Epithelial cell of prostate (primary cell): ENCODE data around the gene CDH12.
A peak's percentile ranks its signal among the peaks of the same experiment; 100 is the strongest.

ENCODE experiments used
- DNase-seq: peaks from one replicate; pipeline ENCODE4 v3.0.0-alpha.2; 2011; ENCODE audit warnings: low read depth, low spot score
- H3K27ac ChIP-seq: fragments of 450-650 bp; 2 replicates; pipeline ENCODE4 v1.5.1; 2017; ENCODE audit warnings: mild to moderate bottlenecking

Gene CDH12

DNA sequence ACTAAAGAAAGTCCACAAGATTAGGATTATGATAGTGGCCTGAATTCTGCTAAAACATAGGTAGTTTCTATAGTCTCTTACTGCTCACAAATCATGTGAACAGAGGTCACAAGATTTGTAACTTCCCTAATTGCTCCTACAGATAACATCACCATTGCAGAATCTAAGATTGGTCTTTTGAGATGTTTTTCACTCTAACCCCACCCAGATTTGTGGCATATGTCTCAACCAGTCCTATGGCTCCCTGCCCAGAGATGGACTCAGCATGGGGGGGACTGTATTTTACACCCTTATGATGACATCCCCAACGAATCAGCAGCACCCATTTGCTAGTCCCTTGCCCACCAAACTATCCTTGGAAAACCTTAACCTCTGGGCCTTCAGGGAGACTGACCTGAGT, 1046.2 kb downstream of the CDH12 start:
- DNase-seq = peak; percentile 49
- peak overlapping the region; percentile 50 for H3K27ac ChIP-seq

- peak overlapping the region; percentile 50 for H3K27ac ChIP-seq
- no peak for DNase-seq
These were observed 1046.9 kb downstream of the CDH12 start for GRCh38 chr5:21806271-21806670.

DNA sequence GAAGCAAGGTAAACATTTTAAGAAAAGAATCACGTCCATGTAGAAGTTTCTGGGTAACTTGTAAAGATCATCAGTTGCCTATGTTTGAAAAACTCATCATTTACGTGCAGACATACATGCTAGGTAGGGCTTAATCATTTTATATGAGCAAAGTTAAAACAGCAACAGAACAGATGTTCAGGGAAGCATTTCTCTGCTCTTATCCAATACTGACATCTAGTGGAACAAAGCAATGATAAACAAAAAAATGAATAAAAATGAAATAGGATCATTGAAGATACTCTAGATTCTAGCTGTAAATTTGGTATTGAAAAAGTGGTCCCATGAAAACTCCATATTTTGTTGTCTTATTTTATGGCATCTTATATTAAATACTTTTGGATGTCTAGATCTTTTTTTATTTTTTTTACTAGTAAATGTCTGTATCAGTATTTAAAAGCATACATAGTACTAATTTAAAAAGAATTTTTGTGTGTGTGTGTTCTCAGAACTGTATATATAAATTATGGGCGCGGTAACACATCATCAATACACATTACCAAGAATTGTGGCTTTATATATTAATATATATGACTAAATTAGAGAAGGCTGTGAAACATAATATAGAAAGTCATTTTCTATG, 1050.2 kb downstream of the CDH12 start:
- H3K27ac ChIP-seq = no peak overlapping the region
- DNase-seq = no peak

- no peak for DNase-seq
- no peak overlapping the region for H3K27ac ChIP-seq
These were observed 1051.0 kb downstream of the CDH12 start for GRCh38 chr5:21802100-21802499.

DNA sequence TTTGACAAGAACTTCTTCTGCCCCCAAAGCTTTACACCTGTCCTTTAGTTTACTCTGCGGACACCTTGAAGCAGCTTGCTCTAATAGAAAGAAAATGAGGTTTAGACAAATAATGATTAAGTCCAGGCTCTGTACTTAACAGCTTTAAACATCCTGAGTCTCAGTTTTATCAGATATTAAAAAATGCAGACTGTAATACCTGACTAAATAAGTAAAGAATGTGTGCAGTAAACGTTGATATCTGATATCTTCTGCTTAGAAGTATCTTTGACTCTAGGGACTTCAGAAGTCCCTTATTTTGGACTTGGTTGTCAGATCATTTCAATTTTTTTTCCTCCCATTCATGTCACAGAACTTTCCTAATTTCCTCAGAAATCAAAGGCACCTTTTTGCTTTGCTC, 1060.4 kb downstream of the CDH12 start:
- H3K27ac ChIP-seq = no peak overlapping the region
- no peak for DNase-seq

DNA sequence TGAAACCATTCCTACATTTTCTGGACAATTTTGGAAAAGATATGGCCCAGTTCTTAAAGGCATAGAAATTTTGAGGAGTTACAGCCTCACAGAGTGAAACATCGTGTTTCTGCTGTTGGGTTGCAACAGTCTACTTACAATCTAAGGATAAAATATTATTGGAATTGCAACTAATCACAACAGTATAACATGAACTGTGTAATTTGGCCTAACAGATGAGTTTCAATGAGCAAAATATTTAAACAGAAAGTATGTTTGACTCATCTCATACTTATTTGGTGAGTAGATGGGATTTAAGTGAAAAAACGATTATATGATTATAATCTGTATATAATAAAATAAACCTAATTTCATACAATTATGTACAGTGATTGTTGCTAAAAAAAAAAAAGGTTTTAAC, 1061.8 kb downstream of the CDH12 start:
- H3K27ac ChIP-seq = no peak overlapping the region
- DNase-seq = no peak

- no peak overlapping the region for H3K27ac ChIP-seq
These were observed 1068.7 kb downstream of the CDH12 start for GRCh38 chr5:21784487-21784886.

GRCh38 chr5:21783074-21783679, 1070.0 kb downstream of the CDH12 start:
- no peak for DNase-seq
- no peak overlapping the region for H3K27ac ChIP-seq

More at GRCh38 chr5:21784487-21784886, 1068.7 kb downstream of the CDH12 start:
- DNase-seq = no peak

GRCh38 chr5:21776466-21776865, 1076.7 kb downstream of the CDH12 start:
- DNase-seq = no peak
- no peak overlapping the region for H3K27ac ChIP-seq

DNA sequence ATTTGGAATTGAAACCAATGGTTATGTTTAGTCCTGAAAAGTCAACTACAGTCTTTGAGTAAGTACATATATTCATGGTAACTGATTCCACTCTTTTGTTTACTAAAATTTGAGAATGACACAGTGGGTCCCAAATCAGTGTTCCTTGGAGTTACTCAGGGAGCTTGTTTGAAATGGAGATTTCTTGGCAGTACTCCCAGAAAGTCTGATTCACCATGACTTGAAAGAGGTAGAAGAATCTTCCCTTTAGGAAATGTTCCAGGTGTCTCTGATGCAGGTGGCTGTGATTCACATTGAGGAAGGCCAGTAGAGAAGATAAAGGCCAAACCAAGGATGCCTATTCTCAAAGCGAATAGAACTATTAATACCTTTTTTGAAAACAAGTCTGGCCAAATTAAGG, 1078.3 kb downstream of the CDH12 start:
- H3K27ac ChIP-seq = peak overlapping the region; percentile 50
- peak; percentile 94 for DNase-seq

GRCh38 chr5:21774281-21774680, 1078.9 kb downstream of the CDH12 start:
- DNase-seq = no peak

GRCh38 chr5:21773456-21773855, 1079.7 kb downstream of the CDH12 start:
- peak overlapping the region; percentile 50 for H3K27ac ChIP-seq
- no peak for DNase-seq

More at GRCh38 chr5:21774281-21774680, 1078.9 kb downstream of the CDH12 start:
- peak overlapping the region; percentile 50 for H3K27ac ChIP-seq

DNA sequence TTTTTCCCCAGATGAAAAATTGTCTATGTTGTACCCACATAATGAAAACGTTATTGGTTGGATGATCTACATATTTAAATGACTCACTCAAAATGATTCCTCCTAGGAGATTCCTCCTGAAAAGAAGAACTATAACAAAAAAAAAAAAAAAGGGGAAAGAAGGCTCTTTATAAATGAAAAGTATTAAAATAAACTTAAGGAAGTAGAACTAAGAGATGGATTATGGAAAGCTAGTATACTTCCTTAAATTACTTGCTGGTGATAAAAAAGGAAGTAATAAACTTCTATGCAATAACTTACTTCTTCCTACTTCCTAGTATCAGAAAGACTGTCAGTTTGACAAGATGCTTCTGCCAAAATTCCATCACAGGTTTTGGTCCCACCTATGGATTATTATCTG, 1087.7 kb downstream of the CDH12 start:
- no peak overlapping the region for H3K27ac ChIP-seq
- DNase-seq = no peak

- DNase-seq = no peak
These were observed 1114.0 kb downstream of the CDH12 start for GRCh38 chr5:21739096-21739495.

DNA sequence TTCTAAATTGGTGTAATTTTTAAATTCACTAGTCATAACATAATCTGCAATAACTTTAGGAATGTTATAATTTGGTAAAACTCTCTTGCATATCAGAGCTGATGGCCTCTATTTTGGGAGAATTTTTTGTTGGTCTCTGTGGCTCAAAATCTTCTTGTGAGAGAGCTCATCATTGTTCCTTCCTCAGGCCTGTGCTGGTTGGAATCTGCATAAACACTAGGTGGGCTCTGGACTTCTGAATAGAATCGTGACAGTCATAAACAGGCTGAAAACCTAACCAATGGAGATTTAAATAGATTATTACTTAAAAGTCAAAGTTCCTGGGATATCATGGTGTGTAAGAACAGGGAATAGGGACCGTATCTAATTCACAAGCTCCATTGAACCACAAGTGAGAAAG, 1129.6 kb downstream of the CDH12 start:
- H3K27ac ChIP-seq = no peak overlapping the region
- DNase-seq = no peak

More at GRCh38 chr5:21739096-21739495, 1114.0 kb downstream of the CDH12 start:
- no peak overlapping the region for H3K27ac ChIP-seq

GRCh38 chr5:21711866-21712758, 1141.0 kb downstream of the CDH12 start:
- no peak overlapping the region for H3K27ac ChIP-seq
- DNase-seq = no peak

DNA sequence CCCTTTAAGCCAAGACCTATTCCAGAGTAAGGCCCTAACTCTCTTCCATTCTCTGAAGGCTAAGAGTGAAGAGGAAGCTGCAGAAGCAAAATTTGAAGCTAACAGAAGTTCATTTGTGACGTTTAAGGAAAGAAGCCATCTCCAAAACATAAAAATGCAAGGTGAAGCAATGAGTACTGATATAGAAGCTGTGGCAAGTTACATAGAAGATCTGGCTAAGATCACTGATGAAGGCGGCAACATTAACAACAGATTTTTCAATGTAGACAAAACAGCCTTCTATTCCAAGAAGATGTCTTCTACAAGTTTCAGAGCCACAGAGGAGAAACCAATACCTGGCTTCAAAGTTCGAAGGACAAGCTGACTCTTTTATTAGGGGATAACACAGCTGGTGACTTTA, 1143.4 kb downstream of the CDH12 start:
- no peak overlapping the region for H3K27ac ChIP-seq
- DNase-seq = no peak

DNA sequence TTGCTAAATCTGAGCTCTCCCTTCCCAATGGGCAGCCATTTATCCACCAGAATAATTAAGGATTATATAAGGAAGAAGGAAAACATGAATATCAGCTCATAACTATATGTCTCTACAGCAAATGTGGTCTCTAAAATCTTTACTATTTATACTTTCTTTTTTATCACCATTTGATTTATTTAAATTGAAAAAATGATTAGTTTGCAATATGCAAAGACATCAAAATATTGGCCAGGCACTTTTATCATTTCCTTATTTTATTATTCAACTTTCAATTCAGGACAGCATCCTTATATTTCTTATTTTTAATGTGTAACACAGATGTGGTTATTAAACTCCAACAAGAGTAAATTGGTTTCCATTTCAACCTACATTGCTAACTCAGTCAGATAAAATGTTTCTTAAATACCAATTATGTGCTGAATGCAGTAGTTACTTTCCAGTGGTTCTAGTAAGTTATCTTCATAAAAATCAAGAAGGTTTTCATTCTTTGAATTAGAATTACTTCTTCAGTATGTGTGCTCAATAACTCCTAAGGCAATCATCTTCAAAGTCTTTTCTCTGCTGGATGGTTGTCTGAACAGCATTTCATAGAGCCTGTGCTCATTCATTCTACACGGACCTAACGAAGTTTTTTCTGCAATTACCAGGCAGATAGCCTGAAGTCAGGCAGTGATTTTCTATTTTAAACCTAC, 1148.0 kb downstream of the CDH12 start:
- no peak for DNase-seq
- no peak overlapping the region for H3K27ac ChIP-seq

GRCh38 chr5:21701317-21701716, 1151.8 kb downstream of the CDH12 start:
- DNase-seq = no peak
- H3K27ac ChIP-seq = no peak overlapping the region
